GM18502 (cell line): ENCODE data around the gene C1orf56.
"Not testable (repeated sequence)": the region's sequence is repeated elsewhere in the genome, so short reads cannot be mapped to it uniquely, and the experiment has no call there.

Experiments used
- ATAC-seq: cut with Tn5 transposase; IDR thresholded peaks from one replicate; pipeline ENCODE4 v1.9.1; 2021; ENCODE audit warnings: mild to moderate bottlenecking; ENCODE audit not compliant: unreplicated experiment, poor library complexity

Gene C1orf56

GRCh38 chr1:151060007-151060656 is 12.6 kb downstream of the C1orf56 start, which contains the start of gene MLLT11:
Gene MLLT11 (plus strand): TSS chr1:151060397. CDS start chr1:151067225, 6,828 bp downstream.
- no peak for ATAC-seq

DNA sequence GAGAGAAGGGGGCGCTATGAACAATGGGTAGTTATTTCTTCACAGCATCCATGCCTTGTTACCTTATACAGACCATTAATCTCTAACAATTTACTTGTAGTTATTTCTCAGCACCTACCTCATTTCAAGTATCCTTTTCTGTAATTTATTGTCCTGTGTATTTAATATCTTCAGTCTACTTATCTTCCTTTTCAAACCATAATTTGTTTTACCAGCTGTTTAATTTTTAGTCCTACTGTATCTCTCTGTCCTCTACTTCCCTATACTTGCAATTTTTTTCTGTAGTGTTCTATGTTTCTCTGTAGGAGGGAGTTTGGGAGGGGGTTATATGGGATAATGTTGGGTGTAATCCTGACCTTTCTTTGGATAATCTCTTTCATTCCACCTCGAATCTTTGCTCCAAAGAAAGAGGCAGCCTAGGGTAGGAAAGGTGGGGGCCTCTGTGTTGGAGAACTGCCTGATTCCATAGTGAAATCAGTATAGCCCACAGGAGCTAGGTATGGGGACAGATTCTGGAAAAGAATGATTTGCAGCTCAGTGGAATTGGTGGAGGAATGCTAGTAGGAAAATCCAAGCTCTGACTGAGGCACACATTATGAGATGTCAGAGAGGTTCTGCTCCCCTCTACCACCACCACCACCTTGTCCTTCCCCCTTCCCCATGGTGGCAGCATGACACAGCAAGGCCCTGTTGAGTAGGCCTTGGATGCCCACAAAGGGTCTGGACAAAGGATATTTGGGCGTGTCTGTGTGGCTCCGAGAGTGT is 13.3 kb downstream of the C1orf56 start:
- no peak for ATAC-seq

DNA sequence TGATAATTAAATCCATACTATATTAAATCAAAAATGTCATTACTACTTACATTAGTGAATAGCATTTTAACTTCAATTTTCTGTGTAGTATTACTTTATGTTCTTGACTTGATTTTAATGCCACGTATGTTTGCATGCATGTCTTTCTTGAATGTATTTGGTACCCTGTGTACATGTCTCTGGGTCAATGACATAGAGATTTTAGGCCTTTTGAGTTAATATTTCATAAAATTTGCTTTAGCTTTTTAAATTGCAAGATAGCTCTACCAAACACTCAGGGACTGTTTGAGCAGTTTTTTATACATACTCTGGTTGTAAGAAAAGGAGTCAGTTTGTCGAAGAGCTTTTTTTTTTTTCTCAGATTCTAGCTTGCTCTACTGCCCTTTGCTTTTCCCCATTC is 14.2 kb downstream of the C1orf56 start:
- ATAC-seq = no peak

DNA sequence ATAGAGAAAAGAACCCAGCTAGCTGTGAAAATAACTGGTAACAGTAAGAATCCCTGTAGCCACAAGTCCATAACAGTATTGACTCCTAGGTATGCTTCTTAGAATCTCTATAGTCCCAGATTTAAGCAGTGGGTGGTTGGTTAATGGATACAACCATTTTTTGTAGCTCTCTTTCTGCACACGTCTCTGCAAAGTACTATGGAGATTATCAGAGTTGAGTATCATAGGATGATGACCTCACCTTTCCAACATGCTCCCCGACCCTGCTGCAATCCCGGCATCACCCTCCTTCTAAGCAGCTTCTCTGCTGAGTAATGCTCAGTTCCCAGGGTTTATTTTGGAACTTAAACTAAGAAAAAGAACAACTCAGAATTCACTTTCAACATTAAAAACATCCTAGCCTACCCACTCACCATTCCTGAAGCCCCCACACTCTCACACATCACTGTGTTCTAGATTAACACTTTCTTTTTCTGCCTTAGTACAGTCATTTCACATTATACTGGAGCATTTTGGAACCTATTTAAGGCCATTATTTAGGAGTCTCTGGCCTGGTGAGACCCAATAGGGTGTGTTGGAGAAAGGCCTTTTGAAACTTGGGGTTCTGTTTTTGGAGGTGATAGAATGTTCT is 15.3 kb downstream of the C1orf56 start:
- no peak for ATAC-seq

DNA sequence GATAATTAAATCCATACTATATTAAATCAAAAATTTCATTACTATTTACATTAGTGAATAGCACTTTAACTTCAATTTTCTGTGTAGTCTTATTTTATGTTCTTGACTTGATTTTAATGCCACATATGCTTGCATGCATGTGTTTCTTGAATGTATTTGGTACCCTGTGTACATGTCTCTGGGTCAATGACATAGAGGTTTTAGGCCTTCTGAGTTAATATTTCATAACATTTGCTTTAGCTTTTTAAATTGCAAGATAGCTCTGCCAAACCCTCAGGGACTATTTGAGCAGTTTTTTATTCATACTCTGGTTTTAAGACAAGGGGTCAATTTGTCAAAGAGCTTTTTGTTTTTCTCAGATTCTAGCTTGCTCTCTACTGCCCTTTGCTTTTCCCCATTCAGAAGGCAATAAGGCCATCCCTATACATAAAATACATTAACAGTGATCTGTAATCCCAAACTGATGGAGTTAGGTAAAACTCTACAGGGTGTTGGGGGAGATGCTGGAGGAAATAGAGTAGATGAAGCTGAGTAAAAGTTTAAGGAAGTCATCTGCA is 17.6 kb downstream of the C1orf56 start:
- ATAC-seq = no peak

GRCh38 chr1:151067185-151067584 is 19.6 kb downstream of the C1orf56 start:
- no peak for ATAC-seq

DNA sequence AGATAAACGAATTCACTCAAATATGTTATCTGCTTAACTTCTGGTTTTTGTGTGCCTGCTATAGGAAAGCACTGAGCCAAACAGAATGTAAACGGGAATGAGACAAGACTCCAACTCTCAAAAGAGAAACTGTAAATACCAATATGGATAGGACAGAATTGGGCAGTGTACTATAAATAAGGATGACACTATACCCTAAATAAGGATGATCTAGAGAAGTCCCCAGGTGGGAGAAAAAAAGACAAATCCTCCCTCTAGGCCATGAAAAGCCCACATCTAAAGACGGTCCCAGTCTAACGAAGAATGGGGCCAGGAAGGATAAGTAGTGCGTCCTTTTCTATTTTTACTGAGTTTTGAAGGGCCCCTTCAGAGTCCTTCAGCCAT is 21.5 kb downstream of the C1orf56 start:
- no peak for ATAC-seq

- ATAC-seq = peak; percentile 68
Measured at GRCh38 chr1:151070474-151071276, 23.1 kb downstream of the C1orf56 start, which contains the start of gene GABPB2. Gene GABPB2 (plus strand): TSS chr1:151070761. CDS start chr1:151088190, 17,429 bp downstream.

DNA sequence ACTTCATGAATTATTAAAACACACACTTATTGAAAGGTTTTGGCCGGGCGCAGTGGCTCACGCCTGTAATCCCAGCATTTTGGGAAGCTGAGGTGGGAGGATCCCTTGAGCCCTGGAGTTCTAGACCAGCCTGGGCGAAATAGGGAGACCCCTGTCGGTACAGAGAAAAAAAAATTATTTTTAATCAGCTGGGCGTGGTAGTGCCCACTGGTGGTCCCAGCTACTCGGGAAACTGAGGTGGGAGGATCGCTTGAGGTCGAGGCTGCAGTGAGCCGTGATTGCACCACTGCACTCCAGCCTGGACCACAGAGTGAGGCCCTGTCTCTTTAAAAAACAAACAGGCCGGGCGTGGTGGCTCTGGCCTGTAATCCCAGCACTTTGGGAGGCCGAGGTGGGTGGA is 24.7 kb downstream of the C1orf56 start:
- no peak for ATAC-seq

DNA sequence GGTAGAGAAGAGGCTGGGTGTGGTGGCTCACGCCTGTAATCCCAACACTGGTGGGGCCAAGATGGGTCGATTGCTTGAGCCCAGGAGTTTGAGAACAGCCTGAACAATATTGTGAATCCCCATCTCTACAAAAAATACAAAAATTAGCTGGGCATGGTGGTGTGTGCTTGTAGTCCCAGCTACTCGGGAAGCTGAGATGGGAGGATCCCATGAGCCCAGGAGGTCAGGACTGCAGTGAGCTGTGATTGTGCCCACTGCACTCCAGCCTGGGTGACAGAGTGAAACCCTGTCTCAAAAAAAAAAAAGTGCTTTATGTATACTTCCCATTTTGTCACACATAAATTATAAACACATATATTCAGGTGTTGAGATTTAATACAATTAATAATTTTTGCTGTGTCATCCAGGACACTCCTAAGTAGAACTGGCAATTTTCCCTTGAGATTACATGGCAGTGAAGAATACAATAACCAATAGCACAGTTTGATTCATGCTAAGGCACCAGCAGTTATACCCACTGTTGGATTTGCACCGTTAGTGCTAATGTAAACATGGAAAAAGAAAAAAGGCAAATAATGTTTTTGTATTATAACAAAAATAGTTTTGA is 38.5 kb downstream of the C1orf56 start:
- no peak for ATAC-seq

GRCh38 chr1:151097426-151097825 is 49.9 kb downstream of the C1orf56 start:
- ATAC-seq = not testable (repeated sequence)

DNA sequence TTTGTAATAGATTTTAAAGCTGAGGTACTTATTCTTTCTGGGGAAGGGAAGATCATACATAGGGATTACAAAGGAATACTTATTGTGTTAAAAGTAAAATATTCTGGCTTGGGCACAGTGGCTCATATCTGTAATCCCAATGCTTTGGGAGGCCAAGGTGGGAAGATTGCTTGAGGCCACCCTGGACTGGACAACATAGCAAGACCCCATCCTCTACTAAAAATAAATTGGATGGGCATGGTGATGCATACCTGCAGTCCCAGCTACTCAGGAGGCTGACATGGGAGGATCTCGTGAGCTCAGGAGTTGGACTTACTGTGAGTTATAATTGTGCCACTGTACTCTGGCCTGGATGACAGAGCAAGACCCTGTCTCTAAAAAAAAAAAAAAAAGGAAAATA is 50.6 kb downstream of the C1orf56 start:
- no peak for ATAC-seq
